Mesothelial cell of epicardium (in vitro differentiated cells): ENCODE data around the gene WTAP. TPM values are rescaled to one million over a fixed set of nuclear protein-coding genes. Genes with fewer than 3 reads are reported as not detected.
A peak's percentile ranks its signal among the peaks of the same experiment; 100 is the strongest.

Experiments used
- DNase-seq, 2 experiments: peaks; one replicate each; pipeline ENCODE4 v3.0.0; 2021; ENCODE audit warnings: low spot score in 2 of 2; ENCODE audit not compliant: unreplicated experiment in 2 of 2
- H3K27ac Mint-ChIP-seq: 2 replicates; pipeline ENCODE4 v1.8.0; 2021; ENCODE audit warnings: mixed read lengths
- H3K27me3 Mint-ChIP-seq: 2 replicates; pipeline ENCODE4 v1.8.0; 2021; ENCODE audit warnings: low read depth, mixed read lengths
- H3K36me3 Mint-ChIP-seq: 2 replicates; pipeline ENCODE4 v1.8.0; 2021; ENCODE audit warnings: mixed read lengths
- H3K4me1 Mint-ChIP-seq: 2 replicates; pipeline ENCODE4 v1.8.0; 2021; ENCODE audit warnings: mixed read lengths
- H3K4me3 Mint-ChIP-seq: 2 replicates; pipeline ENCODE4 v1.8.0; 2021; ENCODE audit warnings: mild to moderate bottlenecking, moderate library complexity, mixed read lengths
- H3K9me3 Mint-ChIP-seq: 2 replicates; pipeline ENCODE4 v1.8.0; 2021; ENCODE audit warnings: mixed read lengths
- total RNA-seq: library from RNA; stranded (reverse); gene quantifications from 3 replicates; pipeline ENCODE4 v1.2.1, GENCODE V29; 2021
- TF ChIP-seq, protein P1 (sequence below): fragments of 200-600 bp; sonication (generic); IDR thresholded peaks from one replicate; pipeline ENCODE4 v1.5.0; 2021; ENCODE audit warnings: antibody characterized with exemption; ENCODE audit not compliant: unreplicated experiment

WTAP gene
- total RNA-seq, 1 donor from 2014 or later = 116 TPM

GRCh38 chr6:159772196-159772595 lies 44.9 kb downstream of the WTAP start:
- H3K36me3 Mint-ChIP-seq = peaks cover 63% of the 10 kb centered on the region
- no peaks in the 10 kb centered on the region for H3K4me1 Mint-ChIP-seq
- TF ChIP-seq, protein P1, sequence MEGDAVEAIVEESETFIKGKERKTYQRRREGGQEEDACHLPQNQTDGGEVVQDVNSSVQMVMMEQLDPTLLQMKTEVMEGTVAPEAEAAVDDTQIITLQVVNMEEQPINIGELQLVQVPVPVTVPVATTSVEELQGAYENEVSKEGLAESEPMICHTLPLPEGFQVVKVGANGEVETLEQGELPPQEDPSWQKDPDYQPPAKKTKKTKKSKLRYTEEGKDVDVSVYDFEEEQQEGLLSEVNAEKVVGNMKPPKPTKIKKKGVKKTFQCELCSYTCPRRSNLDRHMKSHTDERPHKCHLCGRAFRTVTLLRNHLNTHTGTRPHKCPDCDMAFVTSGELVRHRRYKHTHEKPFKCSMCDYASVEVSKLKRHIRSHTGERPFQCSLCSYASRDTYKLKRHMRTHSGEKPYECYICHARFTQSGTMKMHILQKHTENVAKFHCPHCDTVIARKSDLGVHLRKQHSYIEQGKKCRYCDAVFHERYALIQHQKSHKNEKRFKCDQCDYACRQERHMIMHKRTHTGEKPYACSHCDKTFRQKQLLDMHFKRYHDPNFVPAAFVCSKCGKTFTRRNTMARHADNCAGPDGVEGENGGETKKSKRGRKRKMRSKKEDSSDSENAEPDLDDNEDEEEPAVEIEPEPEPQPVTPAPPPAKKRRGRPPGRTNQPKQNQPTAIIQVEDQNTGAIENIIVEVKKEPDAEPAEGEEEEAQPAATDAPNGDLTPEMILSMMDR = no peak
- H3K27ac Mint-ChIP-seq = no peak overlapping the region
- H3K4me3 Mint-ChIP-seq = no peak overlapping the region
- H3K9me3 Mint-ChIP-seq = peaks cover 13% of the 10 kb centered on the region
- DNase-seq = no peak
- no peaks in the 10 kb centered on the region for H3K27me3 Mint-ChIP-seq

DNA sequence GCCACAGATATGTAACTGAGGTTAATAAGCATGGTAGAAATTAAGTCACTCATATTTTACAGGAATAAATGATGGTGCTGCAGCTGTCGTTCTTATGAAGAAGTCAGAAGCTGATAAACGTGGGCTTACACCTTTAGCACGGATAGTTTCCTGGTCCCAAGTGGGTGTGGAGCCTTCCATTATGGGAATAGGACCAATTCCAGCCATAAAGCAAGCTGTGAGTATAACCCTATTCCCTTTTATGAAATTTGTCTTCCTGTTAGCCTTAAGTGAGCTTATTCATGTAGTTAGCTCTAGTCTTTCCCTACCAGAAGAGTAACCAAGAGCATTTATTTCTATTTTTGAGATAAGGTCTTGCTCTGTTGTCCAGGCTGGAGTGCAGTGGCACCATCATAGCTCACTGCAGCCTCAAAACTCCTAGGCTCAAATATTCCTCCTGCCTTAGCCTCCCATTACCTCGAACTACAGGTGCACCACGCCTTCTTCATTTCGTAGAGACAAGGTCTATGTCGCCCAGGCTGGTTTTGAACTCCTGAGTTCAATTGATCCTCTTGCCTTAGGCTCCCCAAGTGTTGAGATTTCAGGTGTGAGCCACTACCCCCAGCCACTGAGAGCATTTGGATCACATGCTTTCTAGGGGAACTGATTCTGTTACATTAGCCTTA lies 50.1 kb downstream of the WTAP start:
- Mint-ChIP-seq H3K36me3 (peaks cover 44% of the 10 kb centered on the region), H3K9me3 (no peaks in the 10 kb centered on the region), H3K4me1 (no peaks in the 10 kb centered on the region), H3K27me3 (no peaks in the 10 kb centered on the region), H3K4me3 (no peak overlapping the region), H3K27ac (peak overlapping the region; percentile 41)
- no peak for DNase-seq
- TF ChIP-seq, protein P1 = no peak

GRCh38 chr6:159778131-159778530 lies 50.8 kb downstream of the WTAP start:
- no peak overlapping the region for H3K27ac Mint-ChIP-seq
- TF ChIP-seq, protein P1 = no peak
- no peaks in the 10 kb centered on the region for H3K27me3 Mint-ChIP-seq
- DNase-seq = no peak
- H3K4me1 Mint-ChIP-seq = no peaks in the 10 kb centered on the region
- no peaks in the 10 kb centered on the region for H3K9me3 Mint-ChIP-seq
- H3K36me3 Mint-ChIP-seq = peaks cover 50% of the 10 kb centered on the region
- no peak overlapping the region for H3K4me3 Mint-ChIP-seq

DNA sequence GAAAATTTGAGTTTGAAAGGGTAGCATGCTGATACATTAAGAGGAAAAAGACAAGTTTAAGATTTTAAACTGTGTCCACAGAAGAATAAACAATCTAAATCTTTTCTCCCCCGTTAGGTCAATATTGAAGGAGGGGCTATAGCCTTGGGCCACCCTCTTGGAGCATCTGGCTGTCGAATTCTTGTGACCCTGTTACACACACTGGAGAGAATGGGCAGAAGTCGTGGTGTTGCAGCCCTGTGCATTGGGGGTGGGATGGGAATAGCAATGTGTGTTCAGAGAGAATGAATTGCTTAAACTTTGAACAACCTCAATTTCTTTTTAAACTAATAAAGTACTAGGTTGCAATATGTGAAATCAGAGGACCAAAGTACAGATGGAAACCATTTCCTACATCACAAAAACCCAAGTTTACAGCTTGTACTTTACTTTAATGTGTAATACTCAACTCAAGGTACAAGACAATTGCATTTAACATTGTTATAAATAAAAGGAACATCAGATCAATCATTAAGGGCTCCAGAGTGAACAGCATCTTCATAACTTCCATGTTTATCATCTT lies 51.3 kb downstream of the WTAP start:
- no peaks in the 10 kb centered on the region for H3K27me3 Mint-ChIP-seq
- H3K36me3 Mint-ChIP-seq = peaks cover 48% of the 10 kb centered on the region
- H3K9me3 Mint-ChIP-seq = no peaks in the 10 kb centered on the region
- TF ChIP-seq, protein P1 = no peak
- no peak for DNase-seq
- H3K4me3 Mint-ChIP-seq = no peak overlapping the region
- no peaks in the 10 kb centered on the region for H3K4me1 Mint-ChIP-seq
- no peak overlapping the region for H3K27ac Mint-ChIP-seq

DNA sequence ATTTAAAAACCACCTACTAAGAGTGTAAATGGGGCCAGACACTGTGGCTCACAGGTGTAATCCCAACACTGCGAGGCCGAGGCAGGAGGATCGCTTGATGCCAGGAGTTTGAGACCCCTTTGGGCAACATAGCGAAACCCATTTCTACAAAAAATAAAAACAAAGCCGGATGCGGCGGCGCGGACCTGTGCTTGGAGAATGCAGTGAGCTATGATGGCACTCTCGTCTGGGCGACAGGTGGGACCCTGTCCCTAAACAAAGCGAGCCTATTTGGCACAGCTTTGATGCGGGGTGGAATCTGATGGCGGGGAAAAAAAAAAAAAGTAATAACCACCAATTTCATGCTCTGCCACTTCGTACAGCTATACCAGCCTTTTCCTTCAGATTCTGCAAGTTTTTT lies 61.0 kb downstream of the WTAP start:
- Mint-ChIP-seq H3K27ac (peak overlapping the region; percentile 87), H3K27me3 (no peaks in the 10 kb centered on the region), H3K36me3 (peaks cover 26% of the 10 kb centered on the region), H3K4me1 (peaks cover 31% of the 10 kb centered on the region), H3K4me3 (peak overlapping the region; percentile 98), H3K9me3 (no peaks in the 10 kb centered on the region)
- TF ChIP-seq, protein P1 = no peak
- DNase-seq = no peak
